CD4-positive, alpha-beta T cell treated with Interleukin-4 for 1 hour (primary cell): ENCODE results near the gene RAD54L.
"Not testable (repeated sequence)": the region's sequence is repeated elsewhere in the genome, so short reads cannot be mapped to it uniquely, and the experiment has no call there.

Experiments used
- DNase-seq, 2 donors: peaks; one replicate each; pipeline ENCODE4 v3.0.0-alpha.2; 2020 to 2022

Gene RAD54L

DNA sequence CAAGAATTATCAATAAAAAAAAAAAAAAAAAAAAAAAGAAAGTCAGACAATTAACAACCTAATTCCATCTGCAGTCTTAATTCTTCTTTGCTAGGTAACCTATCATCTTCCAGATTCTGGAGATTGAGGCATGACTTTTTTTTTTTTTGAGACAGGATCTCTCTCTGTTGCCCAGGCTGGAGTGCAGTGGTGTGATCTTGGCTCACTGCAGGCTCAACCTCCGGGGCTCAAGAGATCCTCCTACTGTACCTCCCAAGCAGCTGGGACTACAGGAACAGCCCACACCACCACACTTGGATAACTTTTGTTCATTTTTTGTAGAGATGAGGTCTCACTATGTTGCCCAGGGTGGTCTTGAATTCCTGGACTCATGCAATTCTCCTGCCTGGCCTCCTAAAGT lies 4.6 kb upstream of the RAD54L start:
- no peak for DNase-seq

DNA sequence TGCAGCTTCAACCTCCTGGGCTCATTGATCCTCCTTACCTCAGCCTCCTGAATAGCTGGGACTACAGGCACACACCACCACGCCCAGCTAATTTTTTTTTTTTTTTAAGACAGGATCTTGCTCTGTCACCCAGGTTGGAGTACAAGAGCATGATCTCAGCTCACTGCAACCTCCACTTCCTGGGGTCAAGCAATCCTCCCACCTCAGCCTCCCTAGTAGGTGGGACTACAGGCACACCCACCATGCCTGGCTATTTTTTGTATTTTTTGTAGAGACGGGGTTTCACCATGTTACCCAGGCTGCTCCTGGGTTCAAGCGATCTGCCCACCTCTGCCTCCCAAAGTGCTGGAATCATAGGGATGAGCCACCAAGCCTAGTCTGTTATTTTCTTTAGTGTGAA lies 3.7 kb upstream of the RAD54L start:
- not testable (repeated sequence) for DNase-seq

DNA sequence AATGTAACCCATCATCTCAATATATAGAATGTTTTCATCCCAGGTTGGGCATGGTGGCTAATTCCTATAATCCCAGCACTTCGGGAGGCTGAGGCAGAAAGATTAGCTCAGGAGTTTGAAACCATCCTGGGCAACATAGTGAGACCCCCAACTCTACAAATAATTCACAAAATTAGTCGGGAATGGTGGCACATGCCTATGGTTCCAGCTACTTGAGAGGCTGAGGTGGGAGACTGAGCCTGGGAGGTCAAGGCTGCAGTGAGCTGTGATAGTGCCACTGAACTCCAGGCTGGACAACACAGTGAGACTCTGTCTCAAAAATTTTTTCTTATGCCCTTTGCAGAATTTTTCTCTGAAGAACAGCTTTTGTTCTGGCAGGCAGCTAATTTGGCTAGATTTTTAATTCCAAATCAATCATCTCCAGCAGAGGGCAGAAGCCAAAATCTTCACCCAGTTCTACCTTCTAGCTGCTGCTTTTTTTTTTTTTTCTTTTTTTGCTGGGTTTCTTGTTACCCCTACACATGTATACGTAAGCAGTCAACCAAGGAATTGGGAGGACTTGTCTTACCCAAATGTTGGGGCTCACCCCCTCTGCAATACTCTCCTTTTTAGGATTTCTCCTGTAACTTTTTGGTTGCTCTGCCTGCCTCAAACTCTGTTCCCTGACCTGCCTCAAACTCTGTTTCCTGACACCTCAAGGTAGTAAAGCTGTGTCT lies 2.7 kb upstream of the RAD54L start:
- peak in 1 of 2 donors; percentile 50 for DNase-seq

DNA sequence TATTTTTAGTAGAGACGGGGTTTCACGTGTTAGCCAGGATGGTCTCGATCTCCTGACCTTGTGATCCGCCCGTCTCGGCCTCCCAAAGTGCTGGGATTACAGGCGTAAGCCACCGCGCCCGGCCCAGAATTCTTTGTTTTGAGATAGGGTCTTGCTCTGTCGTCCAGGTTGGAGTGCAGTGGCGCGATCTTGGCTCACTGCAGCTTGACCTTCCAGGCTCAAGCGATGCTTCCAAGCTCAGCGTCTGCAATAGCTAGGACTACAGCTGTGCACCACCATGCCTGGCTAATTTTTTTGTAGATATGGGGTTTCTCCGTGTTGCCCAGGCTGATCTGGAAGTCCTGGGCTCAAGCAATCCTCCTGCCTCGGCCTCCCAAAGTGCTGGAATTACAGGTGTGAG lies 1.4 kb upstream of the RAD54L start:
- not testable (repeated sequence) for DNase-seq

- peak in 1 of 2 donors; percentile 26 for DNase-seq
Measured at GRCh38 chr1:46246548-46247435, 771 bp upstream of the RAD54L start.

- DNase-seq = peak in 1 of 2 donors; percentile 5
Measured at GRCh38 chr1:46248122-46248920, 758 bp downstream of the RAD54L start.

GRCh38 chr1:46254668-46255067 lies 7.1 kb downstream of the RAD54L start:
- DNase-seq = no peak

DNA sequence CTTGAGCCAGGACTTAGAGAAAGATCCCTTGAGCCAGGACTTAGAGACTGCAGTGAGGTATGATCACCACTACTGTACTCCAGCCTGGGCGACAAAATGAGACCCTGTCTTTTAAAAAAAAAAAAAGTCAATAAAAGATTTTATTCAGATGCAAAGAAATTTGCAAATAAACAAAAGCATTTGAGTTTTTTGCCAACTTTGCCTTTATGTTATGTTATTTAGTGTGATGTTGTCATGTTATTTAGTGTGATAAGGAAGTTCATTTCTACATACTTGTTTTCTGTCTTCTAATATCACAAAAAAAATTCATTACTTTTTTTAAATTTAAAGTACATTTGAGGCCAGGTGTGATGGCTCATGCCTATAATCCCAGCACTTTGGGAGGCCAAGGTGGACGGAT lies 9.0 kb downstream of the RAD54L start:
- no peak for DNase-seq

DNA sequence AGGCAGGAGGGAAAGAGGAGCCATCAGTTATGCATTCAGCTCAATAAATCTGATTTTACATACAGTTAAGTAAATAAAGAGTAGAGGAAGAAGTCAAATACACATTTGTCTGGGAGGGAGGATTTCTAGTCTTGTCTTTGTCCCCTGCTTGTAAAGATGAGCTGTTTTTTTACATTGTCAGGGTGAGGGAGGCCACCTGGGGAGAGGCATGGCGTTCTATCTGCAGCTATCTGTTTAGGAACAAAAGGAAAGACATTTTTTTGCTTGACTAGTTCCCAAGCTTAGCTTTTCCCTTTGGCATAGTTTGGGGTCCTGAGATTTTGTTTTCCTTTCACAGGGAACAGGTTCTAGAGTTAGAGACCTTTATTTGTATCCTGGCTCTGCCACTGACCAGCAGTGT lies 14.9 kb downstream of the RAD54L start:
- DNase-seq = no peak

GRCh38 chr1:46263146-46263545 lies 15.6 kb downstream of the RAD54L start:
- DNase-seq = no peak

GRCh38 chr1:46268578-46268977 lies 21.0 kb downstream of the RAD54L start:
- DNase-seq = no peak

DNA sequence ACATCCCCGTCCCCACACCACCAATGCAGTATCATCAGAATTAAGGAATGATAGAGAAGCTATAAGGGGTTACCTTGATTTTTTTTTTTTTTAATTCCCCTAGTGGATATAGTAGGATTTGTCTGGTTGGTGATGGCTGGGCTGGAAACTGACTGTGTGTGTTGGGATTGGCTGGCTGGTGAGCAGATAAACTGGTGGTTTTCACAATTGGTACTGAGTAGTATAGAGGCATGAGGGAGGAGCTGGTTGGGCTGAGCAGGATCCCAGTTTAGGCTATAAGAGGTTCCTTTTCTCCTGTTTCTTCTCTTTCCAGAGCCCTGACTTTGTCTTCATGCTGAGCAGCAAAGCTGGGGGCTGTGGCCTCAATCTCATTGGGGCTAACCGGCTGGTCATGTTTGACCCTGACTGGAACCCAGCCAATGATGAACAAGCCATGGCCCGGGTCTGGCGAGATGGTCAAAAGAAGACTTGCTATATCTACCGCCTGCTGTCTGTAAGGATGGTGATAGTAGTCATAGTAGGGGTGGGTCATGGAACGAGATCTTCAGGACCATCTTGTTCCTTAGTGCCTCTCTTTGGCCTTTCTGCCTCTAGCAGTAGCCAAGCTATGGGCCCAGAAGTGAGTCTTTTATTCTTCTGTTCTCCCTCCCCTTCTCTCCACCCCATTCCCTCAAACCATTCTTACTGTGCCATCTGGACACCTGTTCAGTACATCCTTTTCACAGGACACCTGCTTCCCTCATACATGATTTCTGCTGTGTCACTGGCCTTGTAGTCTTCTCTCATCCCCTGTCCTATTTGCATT lies 26.9 kb downstream of the RAD54L start:
- DNase-seq = no peak

DNA sequence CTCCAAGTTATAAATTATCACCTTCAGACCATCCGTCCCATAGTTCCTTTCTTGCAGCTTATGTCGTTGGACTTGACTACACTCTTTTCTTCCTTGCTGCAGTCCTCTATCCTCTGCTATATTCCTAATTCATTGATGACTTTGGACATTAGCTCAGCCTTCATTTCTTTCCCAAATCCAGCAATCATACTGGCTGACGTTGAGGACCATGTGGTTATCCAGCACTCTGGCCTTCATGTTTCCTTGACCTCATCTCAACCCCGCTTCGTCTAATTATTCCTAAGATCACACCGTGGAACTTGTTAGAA lies 27.4 kb downstream of the RAD54L start:
- no peak for DNase-seq

- no peak for DNase-seq
Measured at GRCh38 chr1:46277658-46278373, 30.3 kb downstream of the RAD54L start.

GRCh38 chr1:46278807-46279206 lies 31.2 kb downstream of the RAD54L start:
- DNase-seq = no peak

GRCh38 chr1:46280092-46280491 lies 32.5 kb downstream of the RAD54L start:
- no peak for DNase-seq

DNA sequence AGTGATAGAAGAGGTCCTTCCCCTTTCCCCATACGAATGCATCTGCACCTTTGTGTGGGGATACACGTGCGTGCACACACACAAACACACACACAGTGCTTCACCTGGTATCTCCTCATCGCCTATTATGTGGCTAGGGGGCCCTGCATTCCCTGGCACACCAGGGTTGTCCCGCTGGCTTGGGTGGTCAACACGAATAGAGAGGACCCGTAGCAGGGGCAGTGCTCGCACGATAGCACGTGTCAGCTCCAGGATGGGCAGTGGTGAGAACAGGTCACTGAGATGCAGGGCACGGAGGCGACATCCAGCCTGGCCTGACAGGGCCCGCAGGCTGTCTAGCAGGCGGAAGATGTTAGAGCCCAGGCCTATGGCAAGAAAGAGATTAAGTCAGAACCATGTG lies 33.5 kb downstream of the RAD54L start:
- no peak for DNase-seq

DNA sequence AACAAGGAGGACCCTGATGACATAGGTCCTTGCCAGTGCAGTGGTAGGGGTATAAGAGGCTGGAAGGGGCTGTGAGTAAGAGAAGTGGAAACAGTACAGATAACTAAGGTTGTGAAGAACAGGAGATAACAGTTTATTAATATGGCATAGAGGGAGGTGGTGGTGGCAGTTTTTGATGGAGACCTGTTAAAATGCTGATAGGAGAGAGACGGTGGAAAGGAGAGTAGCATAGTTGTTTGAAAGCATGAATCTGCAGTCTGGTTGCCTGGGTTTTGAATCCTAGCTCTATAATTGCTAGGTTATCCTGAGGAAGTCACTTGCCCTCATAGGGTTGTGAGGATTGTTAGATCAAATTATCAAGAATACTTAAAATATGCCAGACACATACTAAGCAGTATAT lies 36.5 kb downstream of the RAD54L start:
- DNase-seq = no peak

DNA sequence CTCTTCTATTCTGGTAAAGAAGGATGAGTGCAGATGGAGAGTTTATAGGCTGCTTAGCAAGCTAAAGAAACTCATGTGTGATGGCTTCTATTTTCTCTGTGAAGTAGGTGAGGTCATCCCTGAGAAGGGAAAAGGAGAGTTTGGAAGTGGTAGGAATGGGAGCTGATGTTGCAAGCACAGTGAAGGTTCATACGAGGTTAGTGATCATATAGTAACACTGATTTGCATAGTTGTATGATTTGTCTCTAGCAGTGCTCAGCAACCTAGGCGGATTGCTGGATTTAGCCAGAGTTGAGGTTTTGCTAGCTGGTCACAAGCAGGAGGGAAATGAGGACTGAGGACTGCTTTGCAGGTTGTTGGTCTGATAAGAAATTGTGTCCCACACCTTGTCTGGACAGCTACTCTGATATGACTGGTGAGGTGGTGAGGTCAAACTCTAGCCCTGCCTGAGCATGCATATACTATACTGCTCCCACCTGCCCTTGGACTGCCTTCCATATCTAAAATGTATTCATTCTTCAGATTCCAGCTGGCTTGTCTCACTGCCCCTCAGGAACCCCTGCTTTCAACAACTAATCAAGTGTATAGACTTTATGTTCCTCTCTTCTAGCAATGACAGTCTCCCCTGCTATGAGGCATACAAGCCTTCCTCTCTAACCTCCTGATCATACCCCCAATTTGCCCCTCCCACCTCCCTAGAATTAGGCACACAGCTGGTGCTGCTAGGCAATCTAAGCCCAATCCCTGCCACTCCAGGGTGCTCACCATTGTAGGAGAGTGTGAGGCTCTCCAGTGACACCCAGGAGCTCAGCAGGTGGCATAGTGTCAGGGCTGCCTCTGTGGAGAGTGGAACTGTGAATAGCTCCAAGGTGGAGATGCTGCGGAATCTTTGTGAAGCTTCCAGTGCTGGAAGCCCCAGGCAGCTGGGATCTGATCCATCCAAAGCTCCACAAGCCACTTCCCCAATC lies 37.3 kb downstream of the RAD54L start:
- DNase-seq = no peak

- DNase-seq = peak in 1 of 2 donors; percentile 7
Measured at GRCh38 chr1:46285730-46286477, 38.3 kb downstream of the RAD54L start.
